Mesothelial cell of epicardium (in vitro differentiated cells): ENCODE results near the gene MID1. TPM values are rescaled to one million over a fixed set of nuclear protein-coding genes. Genes with fewer than 3 reads are reported as not detected.

Experiments
- DNase-seq, 2 experiments: peaks; one replicate each; pipeline ENCODE4 v3.0.0; 2021; ENCODE audit warnings: low spot score in 2 of 2; ENCODE audit not compliant: unreplicated experiment in 2 of 2
- H3K27ac Mint-ChIP-seq: 2 replicates; pipeline ENCODE4 v1.8.0; 2021; ENCODE audit warnings: mixed read lengths
- H3K27me3 Mint-ChIP-seq: 2 replicates; pipeline ENCODE4 v1.8.0; 2021; ENCODE audit warnings: low read depth, mixed read lengths
- H3K36me3 Mint-ChIP-seq: 2 replicates; pipeline ENCODE4 v1.8.0; 2021; ENCODE audit warnings: mixed read lengths
- H3K4me1 Mint-ChIP-seq: 2 replicates; pipeline ENCODE4 v1.8.0; 2021; ENCODE audit warnings: mixed read lengths
- H3K4me3 Mint-ChIP-seq: 2 replicates; pipeline ENCODE4 v1.8.0; 2021; ENCODE audit warnings: mild to moderate bottlenecking, moderate library complexity, mixed read lengths
- H3K9me3 Mint-ChIP-seq: 2 replicates; pipeline ENCODE4 v1.8.0; 2021; ENCODE audit warnings: mixed read lengths
- total RNA-seq: library from RNA; stranded (reverse); gene quantifications from 3 replicates; pipeline ENCODE4 v1.2.1, GENCODE V29; 2021
- TF ChIP-seq, protein P1 (sequence below): fragments of 200-600 bp; sonication (generic); IDR thresholded peaks from one replicate; pipeline ENCODE4 v1.5.0; 2021; ENCODE audit warnings: antibody characterized with exemption; ENCODE audit not compliant: unreplicated experiment

The MID1 gene
- total RNA-seq, 1 donor from 2014 or later = 48.3 TPM

GRCh38 chrX:10505726-10506125 is 114.7 kb downstream of the MID1 start:
- Mint-ChIP-seq H3K27ac (no peak overlapping the region), H3K4me3 (no peak overlapping the region), H3K27me3 (no peaks in the 10 kb centered on the region), H3K4me1 (peaks cover 6% of the 10 kb centered on the region), H3K36me3 (peaks cover 12% of the 10 kb centered on the region), H3K9me3 (peaks cover 22% of the 10 kb centered on the region)
- TF ChIP-seq, protein P1, sequence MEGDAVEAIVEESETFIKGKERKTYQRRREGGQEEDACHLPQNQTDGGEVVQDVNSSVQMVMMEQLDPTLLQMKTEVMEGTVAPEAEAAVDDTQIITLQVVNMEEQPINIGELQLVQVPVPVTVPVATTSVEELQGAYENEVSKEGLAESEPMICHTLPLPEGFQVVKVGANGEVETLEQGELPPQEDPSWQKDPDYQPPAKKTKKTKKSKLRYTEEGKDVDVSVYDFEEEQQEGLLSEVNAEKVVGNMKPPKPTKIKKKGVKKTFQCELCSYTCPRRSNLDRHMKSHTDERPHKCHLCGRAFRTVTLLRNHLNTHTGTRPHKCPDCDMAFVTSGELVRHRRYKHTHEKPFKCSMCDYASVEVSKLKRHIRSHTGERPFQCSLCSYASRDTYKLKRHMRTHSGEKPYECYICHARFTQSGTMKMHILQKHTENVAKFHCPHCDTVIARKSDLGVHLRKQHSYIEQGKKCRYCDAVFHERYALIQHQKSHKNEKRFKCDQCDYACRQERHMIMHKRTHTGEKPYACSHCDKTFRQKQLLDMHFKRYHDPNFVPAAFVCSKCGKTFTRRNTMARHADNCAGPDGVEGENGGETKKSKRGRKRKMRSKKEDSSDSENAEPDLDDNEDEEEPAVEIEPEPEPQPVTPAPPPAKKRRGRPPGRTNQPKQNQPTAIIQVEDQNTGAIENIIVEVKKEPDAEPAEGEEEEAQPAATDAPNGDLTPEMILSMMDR = no peak
- DNase-seq = no peak

GRCh38 chrX:10502961-10503360 is 117.4 kb downstream of the MID1 start:
- Mint-ChIP-seq H3K27me3 (no peaks in the 10 kb centered on the region), H3K36me3 (peaks cover 17% of the 10 kb centered on the region), H3K9me3 (peaks cover 26% of the 10 kb centered on the region), H3K27ac (no peak overlapping the region), H3K4me1 (peaks cover 6% of the 10 kb centered on the region), H3K4me3 (no peak overlapping the region)
- no peak for DNase-seq
- TF ChIP-seq, protein P1 = no peak

- peaks cover 23% of the 10 kb centered on the region for H3K36me3 Mint-ChIP-seq
- peaks cover 38% of the 10 kb centered on the region for H3K9me3 Mint-ChIP-seq
- no peak overlapping the region for H3K4me3 Mint-ChIP-seq
- no peak overlapping the region for H3K27ac Mint-ChIP-seq
- TF ChIP-seq, protein P1 = no peak
- H3K27me3 Mint-ChIP-seq = no peaks in the 10 kb centered on the region
- no peaks in the 10 kb centered on the region for H3K4me1 Mint-ChIP-seq
- DNase-seq = no peak
Measured at GRCh38 chrX:10501611-10502010, 118.8 kb downstream of the MID1 start.

DNA sequence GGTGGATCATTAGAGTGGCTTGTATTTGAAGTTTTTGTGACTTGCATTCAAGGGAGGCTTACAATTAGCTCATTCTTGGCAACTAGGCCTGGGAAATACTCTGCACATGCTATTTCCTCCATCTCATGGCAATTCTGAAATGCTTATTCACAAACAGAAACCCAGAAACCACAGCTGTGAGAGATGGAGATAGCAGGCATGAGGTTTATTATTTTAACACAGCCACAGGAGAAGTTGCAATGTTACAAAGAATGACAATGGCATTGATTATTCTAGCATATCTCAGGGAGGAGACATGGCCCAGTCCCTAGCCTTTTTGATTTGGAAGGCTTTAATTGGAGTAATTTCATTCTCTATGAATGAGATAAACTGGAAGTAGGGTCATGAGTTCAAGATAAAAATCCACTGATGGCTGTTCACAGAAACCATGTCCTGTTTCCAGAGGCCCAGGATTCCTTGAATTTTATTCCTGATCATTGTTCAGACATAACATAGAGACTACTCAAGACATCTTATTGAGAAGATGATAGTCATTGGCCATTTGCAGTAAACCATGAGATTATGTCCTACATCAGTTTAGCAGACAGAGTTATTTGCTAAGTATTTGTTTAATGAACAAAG is 123.9 kb downstream of the MID1 start:
- TF ChIP-seq, protein P1 = no peak
- H3K36me3 Mint-ChIP-seq = peaks cover 27% of the 10 kb centered on the region
- H3K4me3 Mint-ChIP-seq = no peak overlapping the region
- H3K4me1 Mint-ChIP-seq = peaks cover 2% of the 10 kb centered on the region
- no peaks in the 10 kb centered on the region for H3K27me3 Mint-ChIP-seq
- DNase-seq = no peak
- peaks cover 33% of the 10 kb centered on the region for H3K9me3 Mint-ChIP-seq
- peak overlapping the region; percentile 25 for H3K27ac Mint-ChIP-seq

DNA sequence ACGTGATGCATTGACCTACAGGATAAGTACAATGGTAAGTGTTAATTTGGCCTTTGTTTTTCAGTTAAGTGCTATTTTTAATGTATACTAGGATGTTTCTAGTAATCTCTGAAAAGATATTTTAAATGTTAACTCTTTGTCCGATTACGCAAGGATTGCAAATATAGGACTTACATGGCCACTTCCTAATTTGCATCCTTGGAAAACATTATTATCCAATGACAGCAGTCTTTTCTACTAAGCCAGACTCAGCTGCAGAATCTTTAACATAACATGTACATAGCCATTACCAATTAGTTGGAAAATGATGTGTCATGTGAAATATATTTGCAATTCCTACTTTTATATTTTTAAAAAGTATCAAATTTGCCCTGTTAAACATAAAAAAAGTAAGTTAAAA is 124.7 kb downstream of the MID1 start:
- no peak for DNase-seq
- Mint-ChIP-seq H3K27me3 (no peaks in the 10 kb centered on the region), H3K4me1 (peaks cover 2% of the 10 kb centered on the region), H3K27ac (no peak overlapping the region), H3K4me3 (no peak overlapping the region), H3K36me3 (peaks cover 22% of the 10 kb centered on the region), H3K9me3 (peaks cover 29% of the 10 kb centered on the region)
- TF ChIP-seq, protein P1 = no peak
